Calu3 (cell line): Measurements from ENCODE around the gene PDF. TPM values are rescaled to one million over a fixed set of nuclear protein-coding genes. Genes with fewer than 3 reads are reported as not detected.

ENCODE experiments used
- BruUV-seq: library from RNA; stranded (reverse); fragments of 400-500 nt; replicated peaks from 2 replicates; lab custom pipeline; 2021; lab: Mats Ljungman, UMichigan
- CTCF ChIA-PET: fragments of 300-600 bp; sonication (Branson Sonifier 250); formaldehyde crosslinking; loops from one replicate; lab custom pipeline; 2022; ENCODE audit warnings: antibody characterized with exemption; lab: Charles Lee
- DNase-seq: peaks from one replicate; pipeline ENCODE4 v3.0.0; 2022
- H3K27ac Mint-ChIP-seq: one replicate; pipeline ENCODE4 v1.8.0; 2022; ENCODE audit warnings: mixed read lengths; ENCODE audit not compliant: unreplicated experiment
- H3K27me3 Mint-ChIP-seq: one replicate; pipeline ENCODE4 v1.8.0; 2022; ENCODE audit warnings: mixed read lengths; ENCODE audit not compliant: unreplicated experiment
- H3K36me3 Mint-ChIP-seq: one replicate; pipeline ENCODE4 v1.8.0; 2022; ENCODE audit warnings: mild to moderate bottlenecking, moderate library complexity, mixed read lengths; ENCODE audit not compliant: insufficient read depth, unreplicated experiment
- H3K4me1 Mint-ChIP-seq: one replicate; pipeline ENCODE4 v1.8.0; 2022; ENCODE audit warnings: mild to moderate bottlenecking, low read depth, mixed read lengths; ENCODE audit not compliant: unreplicated experiment
- H3K4me3 Mint-ChIP-seq: one replicate; pipeline ENCODE4 v1.8.0; 2022; ENCODE audit warnings: mild to moderate bottlenecking, low read depth, moderate library complexity, mixed read lengths; ENCODE audit not compliant: unreplicated experiment
- H3K9me3 Mint-ChIP-seq: one replicate; pipeline ENCODE4 v1.8.0; 2022; ENCODE audit warnings: low read depth, mixed read lengths; ENCODE audit not compliant: unreplicated experiment
- CTCF ChIP-seq: fragments of 200-600 bp; IDR thresholded peaks from one replicate; pipeline ENCODE4 v1.8.0; 2022; ENCODE audit warnings: antibody characterized with exemption; ENCODE audit not compliant: unreplicated experiment
- intact Hi-C: fragments of 100-400 bp; cut with micrococcal nuclease; formaldehyde crosslinking; loops from one replicate; pipeline ENCODE4 v1.10.0; 2022; ENCODE audit not compliant: unreplicated experiment
- total RNA-seq: library from RNA; stranded (reverse); gene quantifications from 2 replicates; pipeline ENCODE4 v1.2.3, GENCODE V29; 2022

The PDF gene
- total RNA-seq, 1 experiment from 2014 or later = 25.5 TPM

GRCh38 chr16:69351309-69352027 is 21.1 kb upstream of the PDF start, which contains the start of gene TMED6:
TMED6 (minus strand) TSS chr16:69351786; CDS start chr16:69351753, 33 bp downstream.
- Mint-ChIP-seq H3K4me1 (peaks cover 19% of the 10 kb centered on the region), H3K9me3 (no peaks in the 10 kb centered on the region), H3K4me3 (no peak within 1 kb of the TSS), H3K36me3 (peaks cover 28% of the 10 kb centered on the region), H3K27me3 (no peaks in the 10 kb centered on the region), H3K27ac (no peak within 1 kb of the TSS)
- CTCF ChIA-PET = no interaction called here
- BruUV-seq = no TSS peak
- intact Hi-C loops = no loop called here
- peak; percentile 21 for DNase-seq
- TF ChIP-seq CTCF = no peak

GRCh38 chr16:69350536-69351133 is 20.2 kb upstream of the PDF start:
- Mint-ChIP-seq H3K27me3 (no peaks in the 10 kb centered on the region), H3K9me3 (no peaks in the 10 kb centered on the region), H3K36me3 (peaks cover 24% of the 10 kb centered on the region), H3K4me1 (peaks cover 19% of the 10 kb centered on the region), H3K27ac (no peak overlapping the region), H3K4me3 (no peak overlapping the region)
- CTCF ChIA-PET = interaction anchor here (0.7 kb wide), 1 partner anchor 149 kb away, joined by 5 read pairs; no protein-coding TSS in a partner anchor
- intact Hi-C loops = no loop called here
- no peak for TF ChIP-seq CTCF
- BruUV-seq = no TSS peak
- DNase-seq = no peak

GRCh38 chr16:69349536-69349935 is 19.1 kb upstream of the PDF start:
- DNase-seq = no peak
- no peak overlapping the region for H3K4me3 Mint-ChIP-seq
- intact Hi-C loops = no loop called here
- H3K36me3 Mint-ChIP-seq = peaks cover 32% of the 10 kb centered on the region
- peaks cover 19% of the 10 kb centered on the region for H3K4me1 Mint-ChIP-seq
- CTCF ChIA-PET = no interaction called here
- H3K27me3 Mint-ChIP-seq = no peaks in the 10 kb centered on the region
- no peaks in the 10 kb centered on the region for H3K9me3 Mint-ChIP-seq
- TF ChIP-seq CTCF = no peak
- H3K27ac Mint-ChIP-seq = no peak overlapping the region
- no TSS peak for BruUV-seq

GRCh38 chr16:69348222-69348621 is 17.8 kb upstream of the PDF start:
- BruUV-seq = no TSS peak
- CTCF ChIA-PET = no interaction called here
- Mint-ChIP-seq H3K4me1 (peaks cover 19% of the 10 kb centered on the region), H3K36me3 (peaks cover 43% of the 10 kb centered on the region), H3K9me3 (no peaks in the 10 kb centered on the region), H3K4me3 (no peak overlapping the region), H3K27me3 (no peaks in the 10 kb centered on the region), H3K27ac (no peak overlapping the region)
- intact Hi-C loops = no loop called here
- no peak for TF ChIP-seq CTCF
- no peak for DNase-seq
